ENCODE data around the gene BEST2. TPM values are rescaled to one million over a fixed set of nuclear protein-coding genes. Genes with fewer than 3 reads are reported as not detected.

BEST2 gene
- total RNA-seq, 4 donors from 2014 or later: 0.63 TPM; not detected in 3

DNA sequence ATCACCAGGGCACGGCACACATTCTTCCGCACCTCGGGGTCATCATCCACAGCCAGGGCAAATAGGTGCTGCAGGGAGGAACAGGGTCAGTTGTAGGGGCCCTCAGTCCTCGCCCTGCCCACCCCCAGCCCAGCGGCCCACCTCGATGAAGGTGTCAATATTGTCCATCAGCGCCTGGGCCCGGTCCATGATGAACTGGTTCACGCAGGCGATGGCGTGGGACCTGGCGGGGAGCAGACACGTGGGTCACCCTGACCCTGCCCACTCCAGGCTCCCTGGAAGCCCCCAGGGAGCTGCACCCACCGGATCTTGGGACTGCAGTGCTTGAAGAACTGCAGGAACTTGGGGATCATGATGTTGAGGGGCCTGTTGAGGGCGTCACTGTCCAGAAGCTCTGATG is 36.5 kb upstream of the BEST2 start:
- TF ChIP-seq POLR2A (IDR thresholded peaks at IDR 0.05) (no peak), CTCF (IDR thresholded peaks at IDR 0.05 in 4 of 5, conservative IDR thresholded peaks at IDR 0.05 in 1 of 5) (no peak)
- peaks cover 0 to 81% of the 10 kb centered on the region in 2 donors for H3K36me3 ChIP-seq
- no peaks in the 10 kb centered on the region for H3K9me3 ChIP-seq
- H3K4me3 ChIP-seq: no peak overlapping the region
- intact Hi-C loops (cut with DNase I; ENCODE audit: low total_unique reads): no loop called here
- no peaks in the 10 kb centered on the region for H3K27me3 ChIP-seq
- DNase-seq (no peak), ATAC-seq (no peak)
- no peak overlapping the region for H3K27ac ChIP-seq
- in situ Hi-C loops (cut with MboI; ENCODE audit: low sequenced_read_pairs in 4 of 4): no loop called here
- H3K4me1 ChIP-seq: peaks cover 2 to 6% of the 10 kb centered on the region in 2 donors

GRCh38 chr19:12715929-12716328 is 35.7 kb upstream of the BEST2 start:
- intact Hi-C loops (cut with DNase I; ENCODE audit: low total_unique reads) (no loop called here), in situ Hi-C loops (cut with MboI; ENCODE audit: low sequenced_read_pairs in 4 of 4) (no loop called here)

GRCh38 chr19:12720296-12720695 is 31.3 kb upstream of the BEST2 start:
- no peak for TF ChIP-seq POLR2A (IDR thresholded peaks at IDR 0.05)
- no peak for TF ChIP-seq CTCF (IDR thresholded peaks at IDR 0.05 in 4 of 5, conservative IDR thresholded peaks at IDR 0.05 in 1 of 5)
- H3K36me3 ChIP-seq: peaks cover 0 to 32% of the 10 kb centered on the region in 2 donors
- in situ Hi-C loops (cut with MboI; ENCODE audit: low sequenced_read_pairs in 4 of 4): no loop called here
- H3K9me3 ChIP-seq: no peaks in the 10 kb centered on the region
- H3K27ac ChIP-seq: peak overlapping the region; percentile 87 to 99 (median 94)
- H3K4me1 ChIP-seq: peaks cover 26 to 29% of the 10 kb centered on the region in 2 donors
- DNase-seq: no peak
- no peaks in the 10 kb centered on the region for H3K27me3 ChIP-seq
- H3K4me3 ChIP-seq: peak overlapping the region; percentile 70 to 80 (median 72)
- ATAC-seq: no peak
- intact Hi-C loops (cut with DNase I; ENCODE audit: low total_unique reads): loop anchor here (5.0 kb wide), 3 partner anchors 38 to 212 kb away; partner anchors contain the start of genes DHPS, FARSA and JUNB

More at GRCh38 chr19:12715929-12716328, 35.7 kb upstream of the BEST2 start:
- no peak overlapping the region for H3K27ac ChIP-seq
- peaks cover 0 to 73% of the 10 kb centered on the region in 2 donors for H3K36me3 ChIP-seq
- H3K4me3 ChIP-seq: no peak overlapping the region
- no peak for DNase-seq
- H3K4me1 ChIP-seq: peaks cover 10 to 14% of the 10 kb centered on the region in 2 donors
- TF ChIP-seq CTCF (IDR thresholded peaks at IDR 0.05 in 4 of 5, conservative IDR thresholded peaks at IDR 0.05 in 1 of 5) (no peak), POLR2A (IDR thresholded peaks at IDR 0.05) (no peak)
- H3K9me3 ChIP-seq: no peaks in the 10 kb centered on the region
- no peaks in the 10 kb centered on the region for H3K27me3 ChIP-seq
- ATAC-seq: no peak

GRCh38 chr19:12720851-12721655 is 30.5 kb upstream of the BEST2 start:
- no peak for TF ChIP-seq CTCF (IDR thresholded peaks at IDR 0.05 in 4 of 5, conservative IDR thresholded peaks at IDR 0.05 in 1 of 5)
- TF ChIP-seq POLR2A (IDR thresholded peaks at IDR 0.05): peak in 1 of 2 donors; percentile 28
- intact Hi-C loops (cut with DNase I; ENCODE audit: low total_unique reads): loop anchor here (5.0 kb wide), 3 partner anchors 39 to 211 kb away; partner anchors contain the start of genes DHPS, FARSA and JUNB
- in situ Hi-C loops (cut with MboI; ENCODE audit: low sequenced_read_pairs in 4 of 4): no loop called here
- Histone ChIP-seq H3K27me3 (no peaks in the 10 kb centered on the region), H3K4me1 (peaks cover 26 to 29% of the 10 kb centered on the region in 2 donors), H3K36me3 (peaks cover 0 to 26% of the 10 kb centered on the region in 2 donors), H3K9me3 (no peaks in the 10 kb centered on the region), H3K4me3 (peak overlapping the region; percentile 70 to 80 (median 72)), H3K27ac (peak overlapping the region; percentile 87 to 99 (median 94))
- DNase-seq: no peak
- ATAC-seq: peak in 1 of 2 donors; percentile 3

Measured in gastrocnemius medialis (tissue), 4 donors.